Measurements from ENCODE around the gene ELAVL1. TPM values are rescaled to one million over a fixed set of nuclear protein-coding genes. Genes with fewer than 3 reads are reported as not detected.
A peak's percentile ranks its signal among the peaks of the same experiment; 100 is the strongest.

ELAVL1 gene
- total and polyA plus RNA-seq, 2 of the 13 experiments (the other 11 are each of a cell fraction or from before 2014, with no cell fraction given), result 27.9 to 38.4 TPM

- TF ChIP-seq TEF (CRISPR knock-in tag; IDR thresholded peaks at IDR 0.05), result no peak
- TF ChIP-seq ZNF891 (CRISPR knock-in tag; IDR thresholded peaks at IDR 0.05), result peak; percentile 83
- peak; percentile 93 for TF ChIP-seq SP2 (CRISPR knock-in tag; IDR thresholded peaks at IDR 0.05)
- TF ChIP-seq ARHGAP35 (CRISPR knock-in tag; IDR thresholded peaks at IDR 0.05; ENCODE audit: borderline replicate concordance), result 0 out of 2 replicates have a peak, but pooled peaks have one; percentile 48
- TF ChIP-seq RBM39 (IDR thresholded peaks at IDR 0.05; ENCODE audit: low read depth, low read length, poor library complexity, severe bottlenecking), result no peak
- TF ChIP-seq ZNF441 (CRISPR knock-in tag; IDR thresholded peaks at IDR 0.05; ENCODE audit: borderline replicate concordance), result no peak
- no peak for TF ChIP-seq HMGA1 (CRISPR knock-in tag; conservative IDR thresholded peaks at IDR 0.05)
- no peak for TF ChIP-seq E2F5 (CRISPR knock-in tag; conservative IDR thresholded peaks at IDR 0.05)
- TF ChIP-seq PHF5A (CRISPR knock-in tag; IDR thresholded peaks at IDR 0.05; ENCODE audit: low read depth, unreplicated experiment), result no peak
- TF ChIP-seq JUN (CRISPR knock-in tag; IDR thresholded peaks at IDR 0.05), result peak; percentile 69; the same call in 1 of the 2 replicates
- TF ChIP-seq NR2F2 (IDR thresholded peaks at IDR 0.05; ENCODE audit: borderline replicate concordance, low read depth), result no peak
- no peak for TF ChIP-seq SIX4 (CRISPR knock-in tag; IDR thresholded peaks at IDR 0.05)
- no peak for TF ChIP-seq RFXANK (CRISPR knock-in tag; IDR thresholded peaks at IDR 0.05)
- no peak for TF ChIP-seq ZNF607 (CRISPR knock-in tag; IDR thresholded peaks at IDR 0.05; ENCODE audit: borderline replicate concordance)
- peak; percentile 60; the same call in 1 of the 2 replicates for TF ChIP-seq SRY (CRISPR knock-in tag; IDR thresholded peaks at IDR 0.05)
- peak; percentile 82 for TF ChIP-seq TBX2 (CRISPR knock-in tag; IDR thresholded peaks at IDR 0.05; ENCODE audit: borderline replicate concordance)
- TF ChIP-seq YEATS2 (CRISPR knock-in tag; IDR thresholded peaks at IDR 0.05; ENCODE audit: borderline replicate concordance), result 0 out of 2 replicates have a peak, but pooled peaks have one; percentile 27
- peak; percentile 18; the same call in 1 of the 2 replicates for TF ChIP-seq NFKB2 (CRISPR knock-in tag; IDR thresholded peaks at IDR 0.05; ENCODE audit: borderline replicate concordance)
- 0 out of 2 replicates have a peak, but pooled peaks have one; percentile 42 for TF ChIP-seq SNAPC5 (CRISPR knock-in tag; IDR thresholded peaks at IDR 0.05; ENCODE audit: borderline replicate concordance)
- TF ChIP-seq TBL1XR1 (IDR thresholded peaks at IDR 0.05; ENCODE audit: borderline replicate concordance, low read length, partially characterized antibody), result peak; percentile 34
- TF ChIP-seq ZNF678 (CRISPR knock-in tag; IDR thresholded peaks at IDR 0.05), result 0 out of 2 replicates have a peak, but pooled peaks have one; percentile 53
- peak; percentile 82 for TF ChIP-seq SAP130 (CRISPR knock-in tag; IDR thresholded peaks at IDR 0.05; ENCODE audit: low read depth)
- no peak for TF ChIP-seq ZNF121 (CRISPR knock-in tag; IDR thresholded peaks at IDR 0.05)
- peak; percentile 69; the same call in 1 of the 2 replicates for TF ChIP-seq ZNF580 (CRISPR knock-in tag; IDR thresholded peaks at IDR 0.05; ENCODE audit: borderline replicate concordance, low read depth)
- TF ChIP-seq BRD4 (CRISPR knock-in tag; IDR thresholded peaks at IDR 0.05), result peak; percentile 76; the same call in 1 of the 2 replicates
- TF ChIP-seq SMAD9 (CRISPR knock-in tag; IDR thresholded peaks at IDR 0.05), result no peak
These were observed at the start of gene ELAVL1 (continued) for GRCh38 chr19:8005534-8006256.
